ENCODE data around the gene ADAMTS8. TPM values are rescaled to one million over a fixed set of nuclear protein-coding genes. Genes with fewer than 3 reads are reported as not detected.

Gene ADAMTS8
- total RNA-seq, 1 experiment from 2014 or later, result not detected

DNA sequence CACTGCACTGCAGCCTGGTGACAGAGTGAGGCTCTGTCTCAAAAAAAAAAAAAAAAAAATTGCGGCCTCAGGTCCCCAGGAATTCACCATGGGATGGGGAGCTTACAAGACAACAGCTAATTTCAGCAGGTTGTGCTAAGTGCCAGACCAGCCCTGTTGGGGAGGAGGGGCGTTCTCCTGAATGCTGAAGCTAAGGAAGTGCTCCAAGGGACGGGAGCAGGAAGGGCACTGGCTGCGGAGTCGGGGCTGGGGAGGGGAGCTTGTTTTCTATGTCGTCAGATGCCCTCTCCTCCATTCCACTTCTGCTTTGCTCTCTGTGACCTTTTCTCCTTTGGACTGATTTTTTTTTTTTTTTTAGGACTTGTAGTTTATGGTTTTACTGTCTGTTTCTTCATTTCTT, 24.5 kb upstream of the ADAMTS8 start:
- Mint-ChIP-seq H3K36me3 (ENCODE audit: insufficient read depth, unreplicated experiment) (peaks cover 4% of the 10 kb centered on the region), H3K27me3 (ENCODE audit: unreplicated experiment) (peaks cover 13% of the 10 kb centered on the region), H3K9me3 (ENCODE audit: low read depth, unreplicated experiment) (no peaks in the 10 kb centered on the region), H3K4me3 (ENCODE audit: low read depth, unreplicated experiment) (no peak overlapping the region), H3K4me1 (ENCODE audit: low read depth, unreplicated experiment) (no peaks in the 10 kb centered on the region), H3K27ac (ENCODE audit: unreplicated experiment) (no peak overlapping the region)
- CTCF ChIA-PET, result no interaction called here
- intact Hi-C loops (cut with micrococcal nuclease; ENCODE audit: unreplicated experiment), result loop anchor here (5.0 kb wide), 1 partner anchor 394 kb away; no protein-coding TSS in a partner anchor
- no peak for DNase-seq
- no TSS peak for BruUV-seq (replicated peaks)
- TF ChIP-seq, protein P1, sequence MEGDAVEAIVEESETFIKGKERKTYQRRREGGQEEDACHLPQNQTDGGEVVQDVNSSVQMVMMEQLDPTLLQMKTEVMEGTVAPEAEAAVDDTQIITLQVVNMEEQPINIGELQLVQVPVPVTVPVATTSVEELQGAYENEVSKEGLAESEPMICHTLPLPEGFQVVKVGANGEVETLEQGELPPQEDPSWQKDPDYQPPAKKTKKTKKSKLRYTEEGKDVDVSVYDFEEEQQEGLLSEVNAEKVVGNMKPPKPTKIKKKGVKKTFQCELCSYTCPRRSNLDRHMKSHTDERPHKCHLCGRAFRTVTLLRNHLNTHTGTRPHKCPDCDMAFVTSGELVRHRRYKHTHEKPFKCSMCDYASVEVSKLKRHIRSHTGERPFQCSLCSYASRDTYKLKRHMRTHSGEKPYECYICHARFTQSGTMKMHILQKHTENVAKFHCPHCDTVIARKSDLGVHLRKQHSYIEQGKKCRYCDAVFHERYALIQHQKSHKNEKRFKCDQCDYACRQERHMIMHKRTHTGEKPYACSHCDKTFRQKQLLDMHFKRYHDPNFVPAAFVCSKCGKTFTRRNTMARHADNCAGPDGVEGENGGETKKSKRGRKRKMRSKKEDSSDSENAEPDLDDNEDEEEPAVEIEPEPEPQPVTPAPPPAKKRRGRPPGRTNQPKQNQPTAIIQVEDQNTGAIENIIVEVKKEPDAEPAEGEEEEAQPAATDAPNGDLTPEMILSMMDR (IDR thresholded peaks at IDR 0.05; ENCODE audit: unreplicated experiment), result no peak

DNA sequence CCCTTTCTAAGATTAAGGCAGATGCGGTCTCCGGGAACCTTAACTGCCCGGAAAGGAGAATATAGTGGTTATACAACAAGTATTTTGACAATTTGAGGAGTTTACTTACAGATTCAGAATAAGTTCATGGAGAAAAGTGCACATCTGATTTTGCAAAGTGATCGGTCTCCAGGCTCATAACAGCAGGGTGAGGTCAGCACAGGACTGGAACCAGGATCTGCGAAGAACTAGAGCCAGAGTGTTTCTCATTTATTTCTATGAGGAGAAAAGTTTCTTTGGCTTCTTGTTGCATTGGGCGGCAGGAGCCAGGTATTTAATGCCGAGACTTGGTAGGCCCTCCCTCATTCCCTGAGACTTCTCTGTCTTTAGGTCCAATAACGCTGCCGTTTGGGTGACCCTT, 23.8 kb upstream of the ADAMTS8 start:
- BruUV-seq (replicated peaks), result no TSS peak
- H3K9me3 Mint-ChIP-seq (ENCODE audit: low read depth, unreplicated experiment), result no peaks in the 10 kb centered on the region
- H3K27me3 Mint-ChIP-seq (ENCODE audit: unreplicated experiment), result peaks cover 13% of the 10 kb centered on the region
- peaks cover 4% of the 10 kb centered on the region for H3K36me3 Mint-ChIP-seq (ENCODE audit: insufficient read depth, unreplicated experiment)
- no peak overlapping the region for H3K4me3 Mint-ChIP-seq (ENCODE audit: low read depth, unreplicated experiment)
- no peak for DNase-seq
- H3K4me1 Mint-ChIP-seq (ENCODE audit: low read depth, unreplicated experiment), result no peaks in the 10 kb centered on the region
- H3K27ac Mint-ChIP-seq (ENCODE audit: unreplicated experiment), result no peak overlapping the region
- intact Hi-C loops (cut with micrococcal nuclease; ENCODE audit: unreplicated experiment), result loop anchor here (5.0 kb wide), 1 partner anchor 395 kb away; no protein-coding TSS in a partner anchor
- TF ChIP-seq, protein P1 (IDR thresholded peaks at IDR 0.05; ENCODE audit: unreplicated experiment), result no peak
- CTCF ChIA-PET, result no interaction called here

DNA sequence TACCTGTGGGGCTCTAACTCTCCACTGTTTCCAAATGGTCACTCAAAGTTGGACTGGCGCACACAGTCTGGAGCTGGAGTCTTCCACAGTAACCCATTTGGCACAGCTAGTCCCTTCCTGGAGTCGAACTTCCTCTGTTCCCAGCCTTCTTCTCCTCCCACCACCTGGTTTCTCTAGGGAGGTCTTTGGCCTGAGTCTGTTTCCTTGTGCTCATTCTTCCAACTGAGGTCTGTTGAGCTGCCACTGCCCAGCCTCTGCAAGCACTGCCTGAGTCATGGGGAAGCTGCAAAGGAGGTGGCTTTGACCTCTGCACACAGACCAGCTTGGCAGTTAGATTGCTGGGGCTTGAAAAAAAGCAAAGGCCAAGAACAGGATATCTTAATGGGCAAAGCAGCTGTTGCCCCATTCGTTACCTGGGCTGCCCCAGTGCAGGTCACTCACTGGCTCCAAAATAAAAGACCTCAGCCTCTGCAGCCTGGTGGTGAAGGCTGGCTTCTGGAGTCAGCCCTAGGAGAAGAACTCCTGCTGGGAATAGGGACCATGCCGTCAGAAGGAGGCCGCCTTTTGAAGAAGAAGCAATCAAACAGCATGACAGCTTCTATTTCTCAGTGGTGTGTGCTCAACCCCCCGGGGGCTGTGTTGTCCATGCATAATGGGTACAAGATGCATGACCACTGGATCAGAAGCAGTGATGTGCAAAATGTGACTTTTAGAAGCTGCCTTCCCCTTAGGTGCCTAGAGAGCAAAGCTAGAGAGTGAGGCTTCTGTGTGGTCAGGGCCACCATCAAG, 23.0 kb upstream of the ADAMTS8 start:
- H3K27ac Mint-ChIP-seq (ENCODE audit: unreplicated experiment), result no peak overlapping the region
- H3K9me3 Mint-ChIP-seq (ENCODE audit: low read depth, unreplicated experiment), result no peaks in the 10 kb centered on the region
- CTCF ChIA-PET, result no interaction called here
- intact Hi-C loops (cut with micrococcal nuclease; ENCODE audit: unreplicated experiment), result loop anchor here (5.0 kb wide), 1 partner anchor 396 kb away; no protein-coding TSS in a partner anchor
- H3K4me1 Mint-ChIP-seq (ENCODE audit: low read depth, unreplicated experiment), result no peaks in the 10 kb centered on the region
- no TSS peak for BruUV-seq (replicated peaks)
- H3K4me3 Mint-ChIP-seq (ENCODE audit: low read depth, unreplicated experiment), result no peak overlapping the region
- peaks cover 18% of the 10 kb centered on the region for H3K27me3 Mint-ChIP-seq (ENCODE audit: unreplicated experiment)
- TF ChIP-seq, protein P1 (IDR thresholded peaks at IDR 0.05; ENCODE audit: unreplicated experiment), result no peak
- DNase-seq, result no peak
- peaks cover 4% of the 10 kb centered on the region for H3K36me3 Mint-ChIP-seq (ENCODE audit: insufficient read depth, unreplicated experiment)

DNA sequence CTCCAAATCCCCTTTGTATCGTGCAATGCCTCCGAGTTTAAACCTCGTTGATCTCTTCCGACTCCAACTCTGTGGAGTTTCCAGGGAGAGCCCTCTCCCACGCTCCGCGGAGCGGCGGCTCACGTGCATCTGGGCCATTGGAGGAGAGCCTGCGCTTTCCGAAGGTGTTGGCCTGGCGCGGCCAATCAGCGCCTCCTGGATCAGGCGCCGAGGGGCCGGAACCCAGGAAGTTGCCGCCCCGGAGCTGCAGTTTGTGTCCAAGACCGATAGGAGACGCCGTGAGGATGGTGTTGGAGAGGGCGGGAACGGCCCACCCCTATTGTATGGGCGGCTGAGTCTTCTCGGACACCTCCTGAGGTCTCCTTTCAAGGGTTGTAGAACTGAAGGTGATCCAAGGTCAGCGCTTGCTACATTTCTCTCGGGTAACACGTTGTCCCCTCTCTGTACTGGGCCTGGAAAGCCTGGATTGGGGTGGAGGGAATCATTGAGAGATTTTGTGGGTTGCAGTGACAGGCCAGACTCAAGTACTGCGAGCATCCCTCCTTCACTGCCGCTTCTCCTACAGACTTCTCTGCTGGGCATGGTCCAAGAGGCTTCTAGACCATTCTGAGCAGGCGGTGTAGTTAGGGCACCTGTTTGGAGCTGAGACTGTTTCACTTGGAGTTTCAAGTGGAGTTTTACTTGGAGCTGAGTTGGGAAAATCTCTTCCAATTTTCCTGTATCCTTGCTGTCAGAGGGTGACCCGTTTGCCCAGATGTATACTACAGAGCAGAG, 21.8 kb upstream of the ADAMTS8 start:
- Mint-ChIP-seq H3K27me3 (ENCODE audit: unreplicated experiment) (peaks cover 23% of the 10 kb centered on the region), H3K27ac (ENCODE audit: unreplicated experiment) (no peak overlapping the region), H3K36me3 (ENCODE audit: insufficient read depth, unreplicated experiment) (peaks cover 4% of the 10 kb centered on the region), H3K4me3 (ENCODE audit: low read depth, unreplicated experiment) (no peak overlapping the region), H3K4me1 (ENCODE audit: low read depth, unreplicated experiment) (no peaks in the 10 kb centered on the region), H3K9me3 (ENCODE audit: low read depth, unreplicated experiment) (no peaks in the 10 kb centered on the region)
- no peak for DNase-seq
- intact Hi-C loops (cut with micrococcal nuclease; ENCODE audit: unreplicated experiment), result loop anchor here (5.0 kb wide), 1 partner anchor 397 kb away; no protein-coding TSS in a partner anchor
- TF ChIP-seq, protein P1 (IDR thresholded peaks at IDR 0.05; ENCODE audit: unreplicated experiment), result no peak
- no TSS peak for BruUV-seq (replicated peaks)
- CTCF ChIA-PET, result no interaction called here

Data from Calu3 (cell line).